SHP77 treated with DMSO at 0.1 percent for 48 hours (cell line): Measurements from ENCODE around the gene SP2.
"Not testable (repeated sequence)": the region's sequence is repeated elsewhere in the genome, so short reads cannot be mapped to it uniquely, and the experiment has no call there.

Experiments used
- DNase-seq: peaks from one replicate; lab custom pipeline; 2025; lab: John Stamatoyannopoulos, UW

Gene SP2

DNA sequence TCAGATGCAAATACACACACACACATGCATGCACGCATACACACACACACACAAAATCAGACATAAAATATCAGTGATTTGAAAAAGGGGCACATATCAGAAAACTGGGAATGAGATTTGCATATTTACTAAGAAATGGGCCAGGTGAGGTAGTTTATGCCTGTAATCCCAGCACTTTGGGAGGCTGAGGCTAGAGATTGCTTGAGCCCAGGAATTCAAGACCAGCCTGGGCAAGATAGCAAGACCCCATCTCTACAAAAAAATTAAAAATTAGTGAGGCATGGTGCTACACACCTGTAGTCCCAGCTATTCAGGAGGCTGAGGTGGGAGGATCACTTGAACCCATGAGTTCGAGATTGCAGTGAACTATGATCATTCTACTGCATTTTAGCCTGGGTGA is 23.0 kb downstream of the SP2 start:
- DNase-seq: no peak

DNA sequence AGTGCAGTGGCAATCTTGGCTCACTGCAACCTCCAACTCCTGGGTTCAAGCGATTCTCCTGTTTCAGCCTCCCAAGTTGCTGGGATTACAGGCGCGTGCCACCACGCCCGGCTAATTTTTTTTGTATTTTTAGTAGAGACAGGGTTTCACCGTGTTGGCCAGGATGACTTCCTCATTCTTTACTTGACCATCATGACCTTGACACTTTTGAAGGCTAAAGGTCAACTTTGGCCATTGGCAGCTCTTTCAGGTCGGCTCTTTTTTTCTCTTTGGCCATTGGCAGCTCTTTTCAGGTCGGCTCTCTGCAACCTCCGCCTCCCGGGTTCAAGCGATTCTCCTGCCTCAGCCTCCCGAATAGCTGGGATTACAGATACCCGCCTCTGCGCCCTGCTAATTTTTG is 23.9 kb downstream of the SP2 start:
- DNase-seq: not testable (repeated sequence)

DNA sequence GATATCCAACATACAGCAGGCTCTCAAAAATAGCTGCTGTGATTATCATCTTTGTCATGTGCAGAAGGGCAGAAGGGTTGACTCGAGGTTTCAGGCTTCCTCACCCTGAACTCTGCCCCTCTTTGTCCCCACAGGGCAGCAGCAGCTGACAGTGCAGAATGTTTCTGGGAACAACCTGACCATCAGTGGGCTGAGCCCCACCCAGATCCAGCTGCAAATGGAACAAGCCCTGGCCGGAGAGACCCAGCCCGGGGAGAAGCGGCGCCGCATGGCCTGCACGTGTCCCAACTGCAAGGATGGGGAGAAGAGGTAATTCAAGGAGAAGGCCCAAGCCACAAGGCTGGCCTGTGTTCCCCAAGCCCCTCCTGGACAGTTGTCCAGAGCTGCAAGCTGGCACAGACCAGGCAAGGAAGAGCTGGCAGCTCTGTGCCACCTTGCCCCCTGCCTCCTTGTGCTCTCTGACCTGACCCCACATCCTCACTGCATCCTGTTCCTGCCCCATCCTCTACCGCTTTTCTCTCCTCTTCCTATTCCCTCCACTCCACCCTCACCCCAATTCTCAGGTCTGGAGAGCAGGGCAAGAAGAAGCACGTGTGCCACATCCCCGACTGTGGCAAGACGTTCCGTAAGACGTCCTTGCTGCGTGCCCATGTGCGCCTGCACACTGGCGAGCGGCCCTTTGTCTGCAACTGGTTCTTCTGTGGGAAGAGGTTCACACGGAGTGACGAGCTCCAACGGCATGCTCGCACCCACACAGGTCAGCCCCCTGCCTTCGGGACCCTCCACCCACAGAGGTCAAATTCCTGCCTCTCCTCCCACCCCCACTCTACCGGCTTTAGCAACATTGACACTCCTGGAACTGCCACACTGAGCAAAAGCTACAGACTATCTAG is 29.0 kb downstream of the SP2 start:
- no peak for DNase-seq

DNA sequence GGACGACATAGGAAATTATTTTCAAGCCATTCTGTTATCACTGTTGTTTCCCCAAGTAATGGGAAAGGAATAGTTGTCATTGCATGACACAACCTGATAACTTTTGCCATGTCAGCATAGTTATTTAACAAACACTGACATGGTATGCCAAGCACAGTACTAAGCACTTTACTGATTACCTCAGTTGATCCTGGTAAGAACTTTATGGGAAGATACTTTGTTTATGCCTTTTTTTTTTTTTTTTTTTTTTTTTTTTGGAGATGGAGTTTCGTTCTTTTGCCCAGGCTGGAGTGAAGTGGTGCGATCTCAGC is 29.6 kb downstream of the SP2 start:
- no peak for DNase-seq

DNA sequence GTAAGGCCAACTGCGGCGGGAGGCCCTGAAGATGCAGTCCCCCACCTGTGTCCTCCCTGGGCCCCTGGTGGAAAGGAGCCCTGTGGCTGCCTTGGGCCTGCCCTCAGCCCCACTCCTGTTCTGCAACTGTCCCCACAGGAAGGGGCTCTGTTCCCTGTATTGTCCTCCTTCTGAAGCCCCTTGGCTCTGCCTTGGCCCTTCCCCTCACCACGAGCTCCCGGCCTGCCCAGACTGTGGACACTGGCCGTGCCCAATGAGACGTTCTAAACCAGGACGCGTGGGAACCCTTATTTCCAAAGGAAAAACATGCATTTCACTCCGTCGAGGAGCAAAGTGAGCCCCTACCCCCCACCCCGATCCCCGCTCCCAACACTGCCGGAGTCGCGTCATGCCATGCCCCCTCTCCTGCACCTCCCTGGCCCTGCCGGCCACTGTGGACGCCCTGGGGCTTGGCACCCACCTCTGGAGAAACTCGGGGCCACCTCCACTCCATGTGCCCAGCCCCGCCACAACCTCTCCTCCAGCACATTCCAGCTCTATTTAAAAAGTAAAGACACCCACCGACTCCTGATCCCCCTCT is 31.9 kb downstream of the SP2 start:
- DNase-seq: no peak

DNA sequence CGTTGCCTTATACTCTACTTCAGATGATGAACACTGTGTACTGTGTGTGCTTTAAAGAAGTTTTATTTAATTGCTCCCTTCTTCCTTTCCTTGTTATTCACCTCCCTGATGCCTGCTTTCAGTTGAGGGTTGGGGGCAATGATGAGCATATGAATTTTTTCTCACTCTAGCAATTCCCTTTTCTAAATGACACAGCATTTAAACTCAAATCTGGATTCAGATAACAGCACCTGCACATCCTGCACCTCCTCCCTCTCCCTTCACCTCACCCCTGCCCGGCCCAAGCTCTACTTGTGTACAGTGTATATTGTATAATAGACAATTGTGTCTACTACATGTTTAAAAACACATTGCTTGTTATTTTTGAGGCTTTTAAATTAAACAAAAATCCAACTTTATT is 32.4 kb downstream of the SP2 start:
- DNase-seq: no peak

DNA sequence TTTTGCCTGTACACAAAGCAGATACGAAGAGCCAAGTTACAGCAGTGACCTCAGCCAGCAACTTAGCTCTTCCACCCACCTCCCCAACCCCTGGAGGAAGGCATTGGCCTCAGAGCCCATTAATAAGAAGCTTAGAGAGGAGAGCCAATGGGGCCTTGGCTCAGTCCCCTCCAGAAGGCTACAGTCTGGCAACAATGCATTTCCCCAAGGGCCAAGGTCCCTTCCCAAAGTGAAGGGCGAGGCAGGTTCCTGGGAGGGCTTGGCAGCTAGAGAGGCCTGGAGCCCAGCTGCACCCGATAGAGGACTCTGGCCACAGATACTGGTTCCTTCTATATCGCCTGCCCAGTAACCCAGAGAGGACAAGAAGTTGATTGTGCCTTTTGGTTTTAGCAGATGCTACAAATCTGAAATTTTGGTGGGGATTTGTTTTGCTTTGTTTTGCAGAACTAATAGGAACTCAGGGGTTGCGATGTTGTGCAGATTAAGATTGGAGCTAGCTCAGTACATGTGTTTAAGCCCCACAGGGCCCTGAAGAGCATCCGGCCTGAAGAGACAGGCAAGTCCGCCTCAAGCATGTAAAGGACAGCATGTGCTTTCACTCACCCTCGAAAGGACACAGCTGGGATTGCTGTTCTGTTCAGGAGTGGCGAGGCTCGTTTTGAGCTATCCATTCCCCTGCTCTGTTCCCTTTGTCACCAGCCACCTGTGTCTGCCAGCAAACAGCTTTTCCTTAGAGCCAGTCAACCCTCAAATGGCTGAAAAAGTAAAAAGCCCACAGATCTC is 33.4 kb downstream of the SP2 start:
- DNase-seq: no peak

DNA sequence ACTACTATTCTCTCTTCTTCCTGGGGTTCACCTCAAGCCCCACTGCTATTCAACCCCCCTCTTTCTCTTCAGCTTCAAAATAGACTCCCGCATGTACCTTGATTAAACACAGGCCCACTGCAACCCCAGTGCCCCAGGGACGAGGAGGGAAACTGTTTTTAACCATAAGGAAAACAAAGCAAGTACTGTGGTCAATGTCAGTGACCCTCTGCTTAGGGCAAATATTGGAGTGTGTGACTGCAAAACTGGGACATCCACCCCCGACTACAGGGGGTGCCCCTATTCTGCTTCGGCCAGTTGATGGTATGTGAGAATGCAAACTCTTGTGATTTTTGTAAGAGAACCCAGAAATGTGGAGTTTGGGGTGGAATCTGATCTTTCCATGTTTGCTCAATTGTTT is 35.8 kb downstream of the SP2 start:
- no peak for DNase-seq

DNA sequence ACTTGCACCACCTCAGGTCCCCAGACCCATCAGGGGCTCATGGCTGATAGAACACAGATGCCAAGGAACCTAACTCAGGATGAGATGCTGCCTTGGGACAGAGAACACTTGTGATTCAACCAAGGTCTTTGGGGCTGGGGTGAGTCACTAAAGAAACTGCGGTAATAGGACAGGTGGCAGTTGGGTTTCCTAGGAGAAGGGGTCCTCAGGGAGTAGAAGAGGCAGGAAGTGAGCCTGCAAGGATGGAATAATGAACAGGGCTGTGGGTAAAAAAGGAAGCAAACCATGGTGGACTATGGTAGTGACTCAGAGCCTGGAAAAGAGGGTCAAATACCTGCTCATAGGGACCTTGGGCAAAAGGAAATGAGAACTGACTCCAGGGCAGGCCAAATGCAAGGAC is 38.8 kb downstream of the SP2 start:
- DNase-seq: no peak

DNA sequence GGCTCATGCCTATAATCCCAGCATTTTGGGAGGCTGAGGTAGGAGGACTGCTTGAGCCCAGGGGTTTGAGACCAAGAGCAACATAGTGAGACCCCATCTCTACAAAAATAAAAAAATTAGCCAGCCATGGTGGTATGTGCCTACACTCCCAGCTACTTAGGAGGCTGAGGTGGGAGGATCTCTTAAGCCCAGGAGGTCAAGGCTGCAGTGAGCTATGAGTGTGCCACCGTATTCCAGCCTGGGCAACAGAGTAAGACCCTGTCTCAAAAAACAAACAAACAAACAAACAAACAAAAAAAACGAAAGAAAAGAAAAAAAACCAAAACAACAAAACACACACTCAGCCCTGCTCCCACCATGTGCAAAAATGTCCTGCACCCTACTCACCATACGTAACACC is 39.4 kb downstream of the SP2 start:
- DNase-seq: not testable (repeated sequence)

DNA sequence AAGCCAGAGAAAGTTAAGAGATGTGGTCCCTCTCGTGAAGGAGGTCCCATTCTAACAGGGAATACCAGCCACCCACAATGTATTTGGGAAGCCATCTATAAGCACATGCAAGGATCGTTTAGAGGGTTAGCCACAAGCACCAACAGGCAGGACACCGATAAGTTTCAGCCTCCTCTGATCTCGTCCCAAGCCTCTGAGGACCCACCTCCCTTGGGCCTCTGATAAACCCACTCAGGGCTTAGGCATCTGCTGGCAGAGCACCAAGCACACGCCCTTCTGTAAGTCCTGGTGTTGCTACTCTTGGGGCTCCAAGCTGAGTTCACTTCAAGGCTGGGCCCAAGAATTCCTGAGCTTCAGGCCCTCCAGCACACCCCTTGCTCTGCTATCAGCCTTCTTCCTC is 39.9 kb downstream of the SP2 start:
- no peak for DNase-seq

DNA sequence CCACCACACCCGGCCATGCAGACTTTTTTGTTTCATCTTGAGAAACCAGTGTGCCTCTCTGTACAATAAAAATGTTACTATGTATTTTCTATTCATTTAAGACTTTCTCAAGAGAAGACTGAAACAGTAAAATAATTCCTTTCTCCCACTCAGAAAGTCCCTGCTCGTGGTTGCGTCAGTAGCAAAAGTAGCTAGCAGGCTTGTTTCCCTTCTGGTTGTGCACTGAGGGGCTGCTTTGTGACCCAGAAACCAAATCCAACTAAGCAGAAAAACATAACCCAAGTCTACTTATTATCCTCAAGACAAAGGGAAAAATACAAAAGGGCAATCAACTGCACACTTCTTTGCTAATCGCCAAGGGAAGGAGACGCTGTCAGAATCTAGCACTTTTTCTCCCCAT is 41.9 kb downstream of the SP2 start:
- DNase-seq: no peak

DNA sequence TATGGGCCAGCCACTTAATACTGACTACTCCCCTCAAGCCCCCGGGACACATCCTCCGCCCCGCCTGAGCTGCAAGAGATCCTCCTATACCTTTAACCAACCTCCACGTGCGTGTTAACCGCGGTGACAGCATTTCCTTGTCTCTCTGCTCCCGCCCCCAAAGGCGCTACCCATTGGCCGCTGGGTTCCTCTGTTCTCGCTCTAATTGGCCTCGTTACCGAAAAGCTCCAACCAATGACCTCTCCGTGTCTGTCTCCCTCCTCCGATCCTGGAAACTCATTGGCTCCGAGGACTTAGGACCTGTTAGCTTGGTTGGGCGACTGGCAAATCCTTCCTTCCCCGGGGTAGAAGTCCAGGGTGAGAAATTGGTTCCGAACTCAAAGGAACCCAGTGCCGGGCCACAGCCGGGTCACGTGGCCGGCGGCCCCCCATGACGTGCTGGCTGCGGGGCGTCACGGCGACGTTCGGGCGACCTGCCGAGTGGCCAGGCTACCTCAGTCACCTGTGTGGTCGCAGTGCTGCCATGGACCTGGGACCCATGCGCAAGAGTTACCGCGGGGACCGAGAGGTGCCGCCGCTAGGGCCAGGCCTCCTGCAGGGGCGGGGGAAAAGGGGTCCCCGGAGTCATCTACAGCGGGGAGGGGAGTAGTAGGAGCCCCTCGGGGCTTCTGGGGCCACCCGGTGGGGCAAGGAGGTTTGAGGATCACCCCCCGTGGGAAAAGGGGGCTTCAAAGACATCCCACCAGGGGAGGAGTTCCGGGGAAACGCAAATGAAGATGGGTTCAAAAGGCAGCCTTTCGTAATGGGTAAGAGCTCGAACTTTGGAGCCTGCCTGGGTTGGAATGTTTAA is 45.4 kb downstream of the SP2 start, which contains the start of gene PNPO:
TSS of gene PNPO (plus strand) at position 326 of the 850 bp plus-strand sequence. CDS start at position 431, 105 bp downstream.
- DNase-seq: peak; percentile 100

DNA sequence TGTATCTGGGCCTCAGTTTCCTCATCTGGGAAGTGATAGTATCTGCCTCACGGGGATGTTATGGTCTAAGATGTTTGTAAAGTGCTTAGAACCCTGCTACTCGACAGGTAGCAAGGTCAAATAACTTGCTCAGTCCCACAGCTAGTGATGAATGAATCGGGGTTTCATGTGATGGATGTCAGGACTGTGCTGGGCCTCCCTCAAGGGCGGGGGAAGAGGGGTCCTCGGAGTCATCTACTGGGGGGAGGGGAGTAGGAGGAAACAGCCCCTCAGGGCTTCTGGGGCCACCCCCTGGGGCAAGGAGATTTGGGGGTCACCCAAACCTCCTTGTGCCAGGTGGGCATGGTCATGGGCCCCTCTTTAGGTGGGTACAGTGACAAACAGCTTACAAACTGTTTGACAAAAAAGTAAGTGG is 46.1 kb downstream of the SP2 start:
- DNase-seq: no peak

DNA sequence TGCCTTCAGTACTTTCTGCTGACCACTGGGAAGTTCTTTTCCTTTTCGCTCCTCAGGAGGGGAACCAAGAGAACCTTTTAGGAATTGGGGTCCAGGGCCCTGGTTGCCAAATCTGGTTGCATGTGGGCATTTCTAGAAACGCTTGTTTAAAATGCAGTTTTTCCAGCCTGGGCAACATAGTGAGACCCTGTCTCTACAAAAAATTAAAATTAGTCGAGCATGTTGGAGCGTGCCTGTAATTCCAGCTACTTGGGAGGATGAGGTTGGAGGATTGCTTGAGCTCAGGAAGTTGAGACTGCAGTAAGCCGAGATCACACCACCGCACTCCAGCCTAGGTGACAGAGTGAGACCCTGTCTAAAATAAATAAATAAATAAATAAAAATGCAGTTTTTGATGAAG is 46.5 kb downstream of the SP2 start:
- DNase-seq: no peak

DNA sequence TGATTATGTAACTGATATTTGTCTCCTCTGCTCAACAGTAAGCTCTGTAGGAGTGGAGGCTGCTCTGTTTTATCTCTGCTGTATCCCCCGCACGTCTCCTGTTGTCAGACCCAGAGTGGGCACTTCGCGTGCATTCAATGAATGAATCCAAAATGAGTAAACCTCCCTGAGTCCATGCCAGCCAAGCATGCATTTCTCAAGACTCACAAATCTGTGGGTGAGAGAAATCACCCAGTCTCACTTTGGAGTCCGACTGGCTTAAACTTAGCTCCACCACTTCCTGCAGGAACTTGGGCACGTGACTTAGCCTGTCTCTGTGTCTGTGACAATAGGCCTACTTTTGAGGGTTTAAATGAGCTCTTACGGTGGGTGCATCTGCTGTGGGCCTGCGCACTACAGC is 49.0 kb downstream of the SP2 start:
- no peak for DNase-seq

DNA sequence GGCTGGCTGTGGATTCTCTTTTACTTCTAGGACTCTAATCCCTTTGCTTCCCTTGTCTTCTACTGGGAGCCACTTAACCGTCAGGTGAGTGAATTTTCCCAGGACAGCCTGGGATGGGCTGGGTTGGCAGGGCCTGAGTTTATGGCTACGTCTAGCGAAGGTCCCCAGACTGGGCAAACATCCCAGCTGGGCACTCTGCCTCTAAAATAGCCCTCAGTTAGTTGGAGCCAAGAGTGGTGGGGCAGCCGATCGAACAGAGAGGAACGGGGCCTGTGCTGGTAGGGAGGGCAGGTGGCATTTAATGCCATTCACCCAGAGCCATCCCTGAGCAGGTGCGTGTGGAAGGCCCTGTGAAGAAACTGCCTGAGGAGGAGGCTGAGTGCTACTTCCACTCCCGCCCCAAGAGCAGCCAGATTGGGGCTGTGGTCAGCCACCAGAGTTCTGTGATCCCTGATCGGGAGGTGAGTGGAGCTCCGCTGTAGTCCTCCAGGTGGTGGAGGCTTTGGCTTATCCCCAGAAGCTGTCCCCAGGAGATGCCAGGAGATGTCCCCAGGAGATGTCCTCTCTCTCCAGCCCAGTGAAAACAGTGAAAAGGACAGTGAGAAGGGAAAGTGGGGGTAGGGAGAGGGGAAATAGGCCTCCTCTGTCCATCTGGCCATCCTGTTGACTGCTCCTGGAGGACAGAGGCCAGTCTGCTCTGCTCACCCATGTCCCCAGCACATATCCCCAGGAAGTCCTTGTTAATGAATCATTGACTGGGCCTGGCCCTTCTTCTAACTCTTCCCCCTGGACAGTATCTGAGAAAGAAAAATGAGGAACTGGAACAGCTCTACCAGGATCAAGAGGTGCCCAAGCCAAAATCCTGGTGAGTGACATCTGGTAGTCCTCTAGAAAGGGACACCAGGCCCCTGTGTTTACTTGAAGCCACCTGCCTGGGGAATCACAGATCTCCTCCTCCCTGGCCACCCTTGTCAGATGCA is 49.8 kb downstream of the SP2 start:
- DNase-seq: no peak

DNA sequence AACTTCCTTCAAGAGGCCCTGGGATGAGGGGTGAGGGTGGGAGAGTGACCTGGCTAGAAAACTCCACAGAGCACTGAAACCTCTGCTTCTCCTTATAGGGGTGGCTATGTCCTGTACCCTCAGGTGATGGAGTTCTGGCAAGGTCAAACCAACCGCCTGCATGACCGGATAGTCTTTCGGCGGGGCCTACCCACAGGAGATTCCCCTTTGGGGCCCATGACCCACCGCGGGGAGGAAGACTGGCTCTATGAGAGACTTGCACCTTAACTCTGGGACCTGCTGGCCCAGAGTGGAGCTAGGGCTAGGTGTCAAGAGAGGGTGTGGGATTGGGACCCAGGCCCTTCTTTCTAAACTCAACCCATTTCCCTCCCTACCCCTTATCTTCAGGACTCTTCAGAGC is 50.5 kb downstream of the SP2 start:
- no peak for DNase-seq

DNA sequence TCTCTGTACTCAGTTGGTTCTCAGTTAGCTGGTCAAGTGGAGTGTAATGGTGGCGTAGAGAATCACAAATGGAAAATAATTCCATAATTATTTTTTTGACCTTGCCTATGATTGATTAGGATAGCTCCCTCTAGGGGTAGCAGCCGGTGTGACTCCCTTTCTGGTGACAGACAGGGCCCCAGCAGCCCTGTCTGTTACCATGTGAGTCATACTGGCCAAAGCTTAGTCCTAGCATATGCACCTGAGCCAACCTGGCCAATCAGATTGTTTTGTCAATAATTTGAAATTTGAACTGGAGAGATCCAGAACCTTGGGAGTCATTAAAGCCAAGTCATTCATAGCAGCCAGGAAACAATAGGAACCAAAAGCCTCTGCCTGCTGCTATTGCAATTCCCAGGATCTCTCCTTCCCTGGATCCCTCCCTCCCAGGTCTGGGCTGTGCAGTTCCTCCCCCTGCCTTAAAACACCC is 50.9 kb downstream of the SP2 start:
- DNase-seq: peak; percentile 83

DNA sequence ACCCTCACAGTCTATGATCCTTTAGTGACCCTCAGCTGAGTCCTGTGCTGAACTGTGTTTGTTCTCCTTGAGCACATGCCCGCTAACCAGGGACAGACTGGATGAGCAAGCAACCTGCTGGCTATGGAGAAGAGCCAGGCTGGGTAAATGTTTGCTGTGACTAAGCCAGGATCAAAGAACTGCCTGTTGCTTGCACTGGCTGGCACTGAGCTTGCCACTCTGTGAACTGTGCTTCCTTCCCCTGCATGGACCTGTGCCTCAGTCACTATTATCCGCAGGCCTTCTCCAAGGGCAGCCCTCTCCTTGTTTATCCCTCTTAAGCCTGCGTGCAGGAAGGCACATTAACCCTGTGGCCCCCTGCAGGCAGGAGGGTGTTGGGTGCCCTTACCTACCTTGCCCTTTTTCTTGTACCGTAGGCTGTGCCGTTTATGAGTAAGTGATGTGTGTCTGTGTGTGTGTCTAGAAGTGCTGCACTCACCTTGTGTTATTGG is 52.7 kb downstream of the SP2 start:
- no peak for DNase-seq
